K562 (cell line): Measurements from ENCODE around the gene RNF26. TPM values are rescaled to one million over a fixed set of nuclear protein-coding genes. Genes with fewer than 3 reads are reported as not detected.

Experiments used
- CHD7 ChIP-seq: fragments of 200-600 bp; sonication (generic); IDR thresholded peaks from one replicate; pipeline ENCODE4 v1.6.1; 2012; ENCODE audit warnings: mild to moderate bottlenecking, low read depth, low read length, inconsistent platforms
- ETV6 ChIP-seq, 3 experiments: fragments of 150-350 bp in 1 of 3; sonication (generic) in 1 of 3; formaldehyde crosslinking in 1 of 3; IDR thresholded peaks; 2 replicates each; pipeline versions ENCODE4 v1.6.1 to v1.8.0; 2014 to 2022; ENCODE audit warnings: borderline replicate concordance in 2 of 3, low read depth in 2 of 3, antibody characterized with exemption in 1 of 3, low read length in 1 of 3, mild to moderate bottlenecking in 1 of 3, missing genetic modification reagents in 1 of 3
- POLR2G ChIP-seq: fragments of 200-400 bp; formaldehyde crosslinking; IDR thresholded peaks from 2 replicates; pipeline ENCODE4 v1.6.1; 2017; ENCODE audit warnings: low read depth, mild to moderate bottlenecking, antibody characterized with exemption, low read length, moderate library complexity
- ZC3H11A ChIP-seq: IDR thresholded peaks from 2 replicates; pipeline ENCODE4 v1.6.1; 2012; ENCODE audit warnings: low read depth, low read length, improper control_type of control experiment
- ZNF143 ChIP-seq: sonication (generic); formaldehyde crosslinking; IDR thresholded peaks from 2 replicates; pipeline ENCODE4 v1.9.0; 2022; ENCODE audit warnings: mild to moderate bottlenecking, missing genetic modification reagents
- ZNF407 ChIP-seq: fragments of 450-650 bp; IDR thresholded peaks from 2 replicates; pipeline ENCODE4 v1.6.1; 2016; ENCODE audit warnings: low read depth
- polyA plus RNA-seq, 8 experiments: library from polyadenylated mRNA; depleted of rRNA in 4 of 8; stranded (reverse) in 5 of 8; unstranded in 3 of 8; fragments of >200 nt; fragmentation: Nextera tagmentation in 2 of 8; fragmentation: Illumina TruSeq in 1 of 8; extraction: Ambion mirVana in 2 of 8; extraction: Trizol in 1 of 8; gene quantifications; 2 replicates each; pipeline versions ENCODE4 v1.2.1 to v1.2.3, GENCODE V29; 2011 to 2014; ENCODE audit warnings: inconsistent platforms in 1 of 8, missing spikeins in 1 of 8
- total RNA-seq, 7 experiments: library from RNA; depleted of rRNA in 6 of 7; stranded (reverse); fragments of >200 nt in 6 of 7; fragmentation: Illumina TruSeq in 2 of 7; extraction: Trizol in 2 of 7; gene quantifications; 2 replicates each; pipeline versions ENCODE4 v1.2.1 to v1.2.3, GENCODE V29; 2011 to 2021; ENCODE audit warnings: low replicate concordance in 1 of 7

Gene RNF26
- total and polyA plus RNA-seq, 9 of the 15 experiments (the other 6 are each of a cell fraction or from before 2014, with no cell fraction given): 5.3 to 53.6 (median 12.7) TPM

DNA sequence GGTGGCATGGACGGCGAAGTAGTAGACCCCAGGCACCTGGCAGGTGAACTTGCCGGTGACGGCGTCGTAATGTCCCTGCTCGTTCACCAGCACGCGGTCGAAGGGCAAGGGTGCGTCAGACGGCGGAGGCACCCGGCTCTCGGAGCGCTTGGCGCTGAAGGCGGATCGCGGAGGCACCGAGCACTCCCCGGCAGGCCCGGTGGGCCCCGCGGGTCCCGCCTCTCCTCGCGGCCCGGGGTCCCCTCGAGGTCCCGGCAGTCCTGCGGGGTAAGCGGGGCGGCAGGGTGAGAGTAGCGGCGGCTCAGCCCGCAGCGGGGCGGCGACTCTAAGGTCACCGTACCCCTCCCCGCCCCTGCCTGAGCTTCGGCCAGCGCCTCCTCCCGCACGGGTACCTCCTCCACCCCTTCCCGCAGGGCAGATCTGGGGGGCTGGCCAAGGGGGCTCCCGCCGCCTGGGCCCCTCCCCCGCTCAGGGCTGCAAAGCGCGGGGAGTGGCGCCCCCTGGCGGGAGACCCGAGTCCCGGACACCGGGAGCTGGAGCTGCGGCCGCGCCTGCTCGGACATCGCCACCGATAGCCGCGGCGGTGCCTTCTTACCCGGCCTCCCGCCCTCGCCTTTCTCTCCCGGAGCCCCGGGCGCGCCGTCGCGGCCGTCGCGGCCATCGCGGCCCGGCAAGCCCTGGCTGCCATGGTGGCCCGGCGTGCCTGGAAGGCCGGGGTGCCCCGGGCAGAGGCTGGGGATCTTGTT, 5.4 kb downstream of the RNF26 start (continued):
- no peak for TF ChIP-seq CHD7
- TF ChIP-seq POLR2G: peak; percentile 76
- TF ChIP-seq ZC3H11A: no peak
- no peak for TF ChIP-seq ZNF407
- no peak for TF ChIP-seq ZNF143 (CRISPR knock-in tag)
- TF ChIP-seq ETV6 (IDR thresholded peaks at IDR 0.05; ENCODE audit: borderline replicate concordance in 1 of 2, low read depth in 2 of 2, low read length in 1 of 2): no peak
- TF ChIP-seq ETV6 (CRISPR knock-in tag; IDR thresholded peaks at IDR 0.05; ENCODE audit: borderline replicate concordance): no peak
